ENCODE results near the gene CTRL. TPM values are rescaled to one million over a fixed set of nuclear protein-coding genes. Genes with fewer than 3 reads are reported as not detected.
"Not testable (repeated sequence)": the region's sequence is repeated elsewhere in the genome, so short reads cannot be mapped to it uniquely, and the experiment has no call there.

The CTRL gene
- total and polyA plus RNA-seq, 9 donors: 0.35 to 4.4 (median 2.5) TPM

GRCh38 chr16:67942200-67942509 is 10.5 kb upstream of the CTRL start:
- 67 to 83% (median 78%) methylated on average over 5 to 6 of the region's 6 CpGs for WGBS, 3 donors
- no peak overlapping the region for H3K27ac ChIP-seq
- peak in 2 of 5 donors; percentile 35 to 53 for DNase-seq
- TF ChIP-seq CTCF (IDR thresholded peaks at IDR 0.05) (peak in 1 of 3 donors; percentile 37), EP300 (IDR thresholded peaks at IDR 0.05) (no peak)
- H3K27me3 ChIP-seq: no peaks in the 10 kb centered on the region
- no peaks in the 10 kb centered on the region for H3K36me3 ChIP-seq
- H3K4me3 ChIP-seq: no peak overlapping the region
- H3K9me3 ChIP-seq: no peaks in the 10 kb centered on the region
- peaks cover 24% of the 10 kb centered on the region for H3K4me1 ChIP-seq (ENCODE audit: insufficient read depth)
- intact Hi-C loops (cut with DNase I): no loop called here

- intact Hi-C loops (cut with DNase I): no loop called here
- WGBS, 3 donors: 77 to 82% (median 82%) methylated on average over 9 of the region's 9 CpGs
- H3K4me1 ChIP-seq (ENCODE audit: insufficient read depth): peaks cover 25% of the 10 kb centered on the region
- no peaks in the 10 kb centered on the region for H3K27me3 ChIP-seq
- no peaks in the 10 kb centered on the region for H3K36me3 ChIP-seq
- no peak for DNase-seq
- no peak overlapping the region for H3K27ac ChIP-seq
- no peak overlapping the region for H3K4me3 ChIP-seq
- H3K9me3 ChIP-seq: no peaks in the 10 kb centered on the region
- TF ChIP-seq CTCF (IDR thresholded peaks at IDR 0.05) (no peak), EP300 (IDR thresholded peaks at IDR 0.05) (no peak), POLR2A (IDR thresholded peaks at IDR 0.05) (no peak)
Measured at GRCh38 chr16:67941469-67942199, 10.0 kb upstream of the CTRL start.

GRCh38 chr16:67940446-67941089 is 8.9 kb upstream of the CTRL start:
- intact Hi-C loops (cut with DNase I): no loop called here
- TF ChIP-seq CTCF (IDR thresholded peaks at IDR 0.05) (no peak), EP300 (IDR thresholded peaks at IDR 0.05) (no peak), POLR2A (IDR thresholded peaks at IDR 0.05) (no peak)
- Histone ChIP-seq H3K27ac (no peak overlapping the region), H3K36me3 (no peaks in the 10 kb centered on the region), H3K4me1 (ENCODE audit: insufficient read depth) (peaks cover 25% of the 10 kb centered on the region), H3K4me3 (no peak overlapping the region), H3K27me3 (no peaks in the 10 kb centered on the region), H3K9me3 (no peaks in the 10 kb centered on the region)
- 82 to 90% (median 89%) methylated on average over 5 of the region's 5 CpGs for WGBS, 3 donors
- DNase-seq: no peak

- Histone ChIP-seq H3K4me1 (ENCODE audit: insufficient read depth) (peaks cover 23% of the 10 kb centered on the region), H3K9me3 (no peaks in the 10 kb centered on the region), H3K4me3 (no peak overlapping the region), H3K36me3 (no peaks in the 10 kb centered on the region), H3K27ac (no peak overlapping the region), H3K27me3 (no peaks in the 10 kb centered on the region)
- TF ChIP-seq POLR2A (IDR thresholded peaks at IDR 0.05): no peak
- no peak for TF ChIP-seq EP300 (IDR thresholded peaks at IDR 0.05)
- no peak for TF ChIP-seq CTCF (IDR thresholded peaks at IDR 0.05)
- intact Hi-C loops (cut with DNase I): loop anchor here in 1 of 4 donors (10.0 kb wide), 1 partner anchor 275 kb away; the partner anchor contains the start of genes ACD, C16orf86, ENKD1 and PARD6A
- WGBS, 3 donors: 69 to 79% (median 73%) methylated on average over 33 of the region's 33 CpGs
- DNase-seq: peak; percentile 52 to 73 (median 61)
Measured at GRCh38 chr16:67939507-67940445, 8.1 kb upstream of the CTRL start.

- DNase-seq; H3K4me3 ChIP-seq; H3K36me3 ChIP-seq; H3K27me3 ChIP-seq; H3K4me1 ChIP-seq (ENCODE audit: insufficient read depth); H3K9me3 ChIP-seq; H3K27ac ChIP-seq: not testable (repeated sequence)
- WGBS, 3 donors: 86 to 92% (median 91%) methylated on average over 5 of the region's 5 CpGs
- intact Hi-C loops (cut with DNase I): loop anchor here in 1 of 4 donors (10.0 kb wide), 1 partner anchor 273 kb away; the partner anchor contains the start of genes ACD, C16orf86, ENKD1 and PARD6A
Measured at GRCh38 chr16:67937713-67938112, 6.1 kb upstream of the CTRL start.

Measured in ovary (tissue), 9 donors.